GM12878 (cell line): Measurements from ENCODE around the gene SLC12A3. TPM values are rescaled to one million over a fixed set of nuclear protein-coding genes. Genes with fewer than 3 reads are reported as not detected.

Experiments used
- ATAC-seq: fragments of 200-7000 bp; cut with Tn5 transposase; 3 replicates; pipeline ENCODE4 v1.9.1; 2020; ENCODE audit warnings: mild to moderate bottlenecking, moderate library complexity
- BruUV-seq: library from RNA; stranded (reverse); fragments of 400-500 nt; replicated peaks from 2 replicates; lab custom pipeline; 2021; lab: Mats Ljungman, UMichigan
- CTCF ChIA-PET: fragments of 300-600 bp; sonication (Branson Sonifier 250); formaldehyde crosslinking; extraction: SDS; loops from one replicate; lab custom pipeline; 2021; ENCODE audit warnings: inconsistent platforms; lab: Yijun Ruan, JAX
- POLR2A ChIA-PET: fragments of 350-600 bp; formaldehyde crosslinking; extraction: SDS; loops from one replicate; lab custom pipeline; 2021; ENCODE audit warnings: inconsistent platforms; lab: Charles Lee
- RAD21 ChIA-PET: fragments of 300-600 bp; sonication (Branson Sonifier 250); formaldehyde crosslinking; loops from one replicate; lab custom pipeline; 2023; ENCODE audit warnings: antibody characterized with exemption; ENCODE audit not compliant: unreplicated experiment; lab: Charles Lee
- SMC1A ChIA-PET: fragments of 300-600 bp; sonication (Branson Sonifier 250); formaldehyde crosslinking; loops from one replicate; lab custom pipeline; 2023; ENCODE audit not compliant: unreplicated experiment, uncharacterized antibody; lab: Charles Lee
- DNase-seq: peaks from one replicate; pipeline ENCODE4 v3.0.0-alpha.2; 2011; ENCODE audit warnings: low read depth, low spot score
- FAIRE-seq: peaks from 3 replicates; lab custom pipeline; 2011; peaks lifted over from hg19 to GRCh38; lab: Jason Lieb, UNC
- H2AFZ ChIP-seq: 2 replicates; pipeline ENCODE4 v1.6.0; 2011; ENCODE audit warnings: low read depth, low read length, control low read depth; ENCODE audit not compliant: control insufficient read depth
- H3K27ac ChIP-seq: 2 replicates; pipeline ENCODE4 v1.5.1; 2011; ENCODE audit warnings: control low read depth; ENCODE audit not compliant: control insufficient read depth, insufficient read depth
- H3K27me3 ChIP-seq, 2 experiments: replicated peaks in 1 of 2; 2 replicates each; pipeline versions ENCODE4 v1.6.0 to v1.6.1; 2011; ENCODE audit warnings: low read length in 1 of 2; ENCODE audit not compliant: control insufficient read depth in 2 of 2, insufficient read depth in 2 of 2
- H3K36me3 ChIP-seq, 2 experiments: 2 replicates each; pipeline ENCODE4 v1.5.1; 2011; ENCODE audit warnings: low read length in 1 of 2; ENCODE audit not compliant: control insufficient read depth in 2 of 2, insufficient read depth in 2 of 2
- H3K4me1 ChIP-seq: 2 replicates; pipeline ENCODE4 v1.6.1; 2011; ENCODE audit warnings: mild to moderate bottlenecking, low read length, moderate library complexity, mixed read lengths; ENCODE audit not compliant: control insufficient read depth, insufficient read depth
- H3K4me2 ChIP-seq: 2 replicates; pipeline ENCODE4 v1.6.0; 2011; ENCODE audit warnings: control low read depth; ENCODE audit not compliant: control insufficient read depth, insufficient read depth
- H3K4me3 ChIP-seq: fragments of 200-600 bp; sonication (generic); 2 replicates; pipeline ENCODE4 v1.5.1; 2016
- H3K79me2 ChIP-seq: 2 replicates; pipeline ENCODE4 v1.6.0; 2011; ENCODE audit warnings: low read length; ENCODE audit not compliant: control insufficient read depth, insufficient read depth
- H3K9ac ChIP-seq: 2 replicates; pipeline ENCODE4 v1.8.0; 2011; ENCODE audit warnings: low read length, control low read depth, mixed read lengths; ENCODE audit not compliant: control insufficient read depth, insufficient read depth
- H3K9me3 ChIP-seq: replicated peaks from 3 replicates; pipeline ENCODE4 v1.5.1; 2011; ENCODE audit warnings: mild to moderate bottlenecking, low read length; ENCODE audit not compliant: control insufficient read depth, insufficient read depth
- H4K20me1 ChIP-seq: 2 replicates; pipeline ENCODE4 v1.6.0; 2011; ENCODE audit not compliant: control insufficient read depth, insufficient read depth
- BACH1 ChIP-seq: fragments of 450-650 bp; IDR thresholded peaks from 2 replicates; pipeline ENCODE4 v1.6.1; 2017; ENCODE audit warnings: mild to moderate bottlenecking, borderline replicate concordance
- RFX5 ChIP-seq: IDR thresholded peaks from 2 replicates; pipeline ENCODE4 v1.6.1; 2011; ENCODE audit warnings: low read depth, low read length, improper control_type of control experiment
- WGBS: methylation state at CpG from one replicate; pipeline ENCODE4 v1.1.6; 2016; ENCODE audit warnings: low lambda C conversion rate; ENCODE audit not compliant: insufficient replicate concordance, insufficient coverage; ENCODE audit errors: missing lambda C conversion rate; 5-methylcytosine and 5-hydroxymethylcytosine counted together
- in situ Hi-C: fragments of 300-500 bp; cut with MboI; formaldehyde crosslinking; loops from 9 replicates; pipeline ENCODE4 v1.14.3; 2018; ENCODE audit warnings: mixed read lengths
- intact Hi-C: fragments of 100-400 bp; cut with micrococcal nuclease; formaldehyde crosslinking; loops from one replicate; pipeline ENCODE4 v1.14.2; 2022; ENCODE audit not compliant: unreplicated experiment
- polyA plus RNA-seq, 11 experiments: library from polyadenylated mRNA; depleted of rRNA in 4 of 11; unstranded in 6 of 11; stranded (reverse) in 5 of 11; fragments of >200 nt; fragmentation: Nextera tagmentation in 4 of 11; fragmentation: Illumina TruSeq in 1 of 11; extraction: Ambion mirVana in 4 of 11; extraction: Trizol in 1 of 11; gene quantifications; 1 replicate in 1 of 11; 2 replicates in 10 of 11; pipeline versions ENCODE4 v1.2.1 to v1.2.3, GENCODE V29; 2011 to 2016; ENCODE audit warnings: inconsistent platforms in 2 of 11, missing spikeins in 2 of 11, low read depth in 1 of 11
- total RNA-seq, 4 experiments: library from RNA; depleted of rRNA in 3 of 4; stranded (reverse); fragments of >200 nt in 3 of 4; fragmentation: Illumina TruSeq in 1 of 4; extraction: Trizol in 1 of 4; gene quantifications; 2 replicates each; pipeline versions ENCODE4 v1.2.1 to v1.2.3, GENCODE V29; 2013 to 2021
- TF ChIP-seq, protein P1 (sequence below): fragments of 150-350 bp; IDR thresholded peaks from 2 replicates; pipeline ENCODE4 v1.6.1; 2014; ENCODE audit warnings: mild to moderate bottlenecking, low read depth, low read length

SLC12A3 gene
- total and polyA plus RNA-seq, 10 of the 15 experiments (the other 5 are each of a cell fraction or from before 2014, with no cell fraction given) = 0.05 to 6.3 (median 3.1) TPM

DNA sequence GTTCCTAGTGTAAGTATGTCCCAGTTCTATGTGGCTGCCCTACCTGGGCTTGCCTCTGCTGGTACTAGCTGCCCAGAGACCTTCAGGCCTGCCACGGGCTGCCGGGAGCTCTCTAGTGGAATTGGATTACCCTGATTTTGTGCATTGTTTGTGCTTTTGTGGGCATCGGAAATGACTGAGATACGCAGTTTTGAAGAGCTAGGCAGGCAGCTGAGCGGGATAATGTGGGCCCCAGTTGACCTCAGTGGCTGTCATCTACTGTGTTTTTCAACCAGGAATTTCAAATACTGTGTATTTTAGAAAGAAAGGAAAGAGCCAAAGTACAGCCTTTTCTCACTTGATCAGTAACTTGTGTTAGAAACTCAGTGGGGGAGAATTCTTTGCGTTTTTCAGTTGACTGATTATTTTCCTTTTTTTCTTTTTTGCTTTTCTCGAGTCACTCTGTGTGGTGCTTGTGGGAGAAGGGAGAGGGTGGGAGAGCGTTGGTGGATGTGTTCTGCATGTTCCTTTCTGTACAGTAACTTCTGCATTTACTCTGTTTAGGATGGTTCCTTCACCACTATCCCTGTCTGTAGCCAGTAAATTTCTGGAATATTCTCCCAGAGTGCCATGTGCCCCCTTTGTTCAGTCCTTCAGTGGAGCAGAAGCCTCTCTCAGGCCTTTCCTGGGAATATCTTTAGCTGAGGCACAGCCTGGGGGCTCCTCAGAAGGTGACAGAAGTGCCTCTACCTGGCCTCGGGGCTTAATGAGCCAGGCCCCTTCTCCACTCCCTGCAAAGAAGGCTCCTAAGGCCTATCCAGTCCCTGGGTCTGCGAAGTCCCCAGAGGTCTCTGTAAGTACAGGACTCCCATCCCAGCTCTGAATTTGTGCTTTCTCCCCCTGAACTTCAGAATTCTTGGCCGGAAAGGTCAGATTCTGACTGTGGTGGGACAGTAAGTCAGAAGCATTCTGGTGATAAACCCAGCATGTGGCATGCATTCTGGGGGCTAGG is 15.0 kb upstream of the SLC12A3 start:
- Histone ChIP-seq H3K4me1 (peaks cover 9% of the 10 kb centered on the region; the same call in 1 of the 2 replicates), H3K4me3 (no peak overlapping the region), H3K4me2 (no peak overlapping the region), H3K36me3 (no peaks in the 10 kb centered on the region), H3K9ac (no peak overlapping the region), H3K9me3 (no peaks in the 10 kb centered on the region), H3K27ac (no peak overlapping the region), H2AFZ (no peak overlapping the region), H3K79me2 (no peaks in the 10 kb centered on the region), H4K20me1 (no peaks in the 10 kb centered on the region), H3K27me3 (no peaks in the 10 kb centered on the region)
- RAD21 ChIA-PET = interaction anchor here (0.6 to 1.2 kb wide), 2 partner anchors 55 to 108 kb away, joined by 3 to 4 read pairs; no protein-coding TSS in a partner anchor
- WGBS = 79% methylated on average over 11 of the region's 11 CpGs
- POLR2A ChIA-PET = interaction anchor here (0.6 kb wide), 1 partner anchor 7 kb away, joined by 3 read pairs; no protein-coding TSS in a partner anchor
- CTCF ChIA-PET = interaction anchor here (1.0 to 2.1 kb wide), 7 partner anchors 10 to 133 kb away, joined by 3 to 7 read pairs (median 4); no protein-coding TSS in a partner anchor
- DNase-seq (no peak), ATAC-seq (no peak), FAIRE-seq (no peak)
- intact Hi-C loops (no loop called here), in situ Hi-C loops (no loop called here)
- SMC1A ChIA-PET = interaction anchor here (0.8 to 1.4 kb wide), 4 partner anchors 16 to 101 kb away, joined by 3 to 4 read pairs (median 4); no protein-coding TSS in a partner anchor
- no TSS peak for BruUV-seq
- TF ChIP-seq BACH1 (no peak), RFX5 (no peak)
- TF ChIP-seq, protein P1, sequence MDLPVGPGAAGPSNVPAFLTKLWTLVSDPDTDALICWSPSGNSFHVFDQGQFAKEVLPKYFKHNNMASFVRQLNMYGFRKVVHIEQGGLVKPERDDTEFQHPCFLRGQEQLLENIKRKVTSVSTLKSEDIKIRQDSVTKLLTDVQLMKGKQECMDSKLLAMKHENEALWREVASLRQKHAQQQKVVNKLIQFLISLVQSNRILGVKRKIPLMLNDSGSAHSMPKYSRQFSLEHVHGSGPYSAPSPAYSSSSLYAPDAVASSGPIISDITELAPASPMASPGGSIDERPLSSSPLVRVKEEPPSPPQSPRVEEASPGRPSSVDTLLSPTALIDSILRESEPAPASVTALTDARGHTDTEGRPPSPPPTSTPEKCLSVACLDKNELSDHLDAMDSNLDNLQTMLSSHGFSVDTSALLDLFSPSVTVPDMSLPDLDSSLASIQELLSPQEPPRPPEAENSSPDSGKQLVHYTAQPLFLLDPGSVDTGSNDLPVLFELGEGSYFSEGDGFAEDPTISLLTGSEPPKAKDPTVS = no peak
